HepG2 (cell line): Measurements from ENCODE around the gene ENAH. TPM values are rescaled to one million over a fixed set of nuclear protein-coding genes. Genes with fewer than 3 reads are reported as not detected.

Source experiments
- ATAC-seq: fragments of 200-7000 bp; cut with Tn5 transposase; 3 replicates; pipeline ENCODE4 v1.9.1; 2020; ENCODE audit warnings: mild to moderate bottlenecking, moderate library complexity
- Bru-seq: library from RNA; stranded (reverse); fragments of 400-500 nt; gene quantifications from one replicate; lab custom pipeline; 2021; lab: Mats Ljungman, UMichigan
- BruChase-seq, 2 experiments: library from RNA; stranded (reverse); fragments of 400-500 nt; gene quantifications; one replicate each; lab custom pipeline; 2021; lab: Mats Ljungman, UMichigan
- BruUV-seq: library from RNA; stranded (reverse); fragments of 400-500 nt; replicated peaks from 2 replicates; lab custom pipeline; 2021; lab: Mats Ljungman, UMichigan
- CTCF ChIA-PET: fragments of 300-600 bp; formaldehyde crosslinking; extraction: SDS; loops from one replicate; lab custom pipeline; 2021; ENCODE audit warnings: low total read pairs, inconsistent platforms, low intra/inter-chr PET ratio; lab: Yijun Ruan, JAX
- POLR2A ChIA-PET: fragments of 350-600 bp; sonication (Branson Sonifier 250); formaldehyde crosslinking; loops from one replicate; lab custom pipeline; 2020; ENCODE audit warnings: antibody characterized with exemption, inconsistent platforms; lab: Yijun Ruan, JAX
- DNase-seq: peaks from one replicate; pipeline ENCODE4 v3.0.0-alpha.2; 2015; ENCODE audit warnings: low spot score
- FAIRE-seq: peaks from 3 replicates; lab custom pipeline; 2011; peaks lifted over from hg19 to GRCh38; lab: Jason Lieb, UNC
- H2AFZ ChIP-seq: one replicate; pipeline ENCODE4 v1.6.1; 2011; ENCODE audit warnings: low read length, inconsistent platforms
- H3K27ac ChIP-seq: fragments of 300-600 bp; 3 replicates; pipeline ENCODE4 v1.8.0; 2011; ENCODE audit warnings: mixed run types, mild to moderate bottlenecking, mixed read lengths, low read length, inconsistent platforms; ENCODE audit not compliant: insufficient read depth; ENCODE audit errors: extremely low read length
- H3K27me3 ChIP-seq, 2 experiments: fragments of 200-600 bp in 1 of 2; 2 replicates in 1 of 2; 3 replicates in 1 of 2; pipeline versions ENCODE4 v1.6.0 to v1.8.0; 2011; ENCODE audit warnings: low read length in 2 of 2, mild to moderate bottlenecking in 2 of 2, moderate library complexity in 2 of 2, inconsistent platforms in 1 of 2; ENCODE audit not compliant: insufficient read depth in 2 of 2, control insufficient read depth in 1 of 2
- H3K36me3 ChIP-seq, 2 experiments: fragments of 200-600 bp in 1 of 2; replicated peaks in 1 of 2; 2 replicates in 1 of 2; 3 replicates in 1 of 2; pipeline versions ENCODE4 v1.5.1 to v1.8.0; 2011; ENCODE audit warnings: low read length in 2 of 2, inconsistent platforms in 1 of 2; ENCODE audit not compliant: insufficient read depth in 2 of 2, control insufficient read depth in 1 of 2
- H3K4me1 ChIP-seq: 2 replicates; pipeline ENCODE4 v1.5.1; 2012; ENCODE audit warnings: low read length, inconsistent platforms; ENCODE audit not compliant: insufficient read depth
- H3K4me2 ChIP-seq: 2 replicates; pipeline ENCODE4 v1.6.0; 2011; ENCODE audit warnings: low read depth, low read length, inconsistent platforms
- H3K4me3 ChIP-seq, 3 experiments: fragments of 200-600 bp in 1 of 3; sonication (generic), shearing (Covaris generic) in 1 of 3; replicated peaks in 1 of 3; 2 replicates each; pipeline ENCODE4 v1.5.1; 2011 to 2016; ENCODE audit warnings: low read length in 3 of 3, inconsistent platforms in 2 of 3, low read depth in 2 of 3, mild to moderate bottlenecking in 2 of 3, control low read depth in 1 of 3, mixed read lengths in 1 of 3; ENCODE audit not compliant: insufficient read depth in 1 of 3
- H3K79me2 ChIP-seq: one replicate; pipeline ENCODE4 v1.6.1; 2011; ENCODE audit warnings: low read length, inconsistent platforms; ENCODE audit not compliant: insufficient read depth
- H3K9ac ChIP-seq: 2 replicates; pipeline ENCODE4 v1.6.0; 2011; ENCODE audit warnings: mild to moderate bottlenecking, low read depth, low read length, inconsistent platforms; ENCODE audit not compliant: insufficient read depth
- H3K9me3 ChIP-seq: 2 replicates; pipeline ENCODE4 v1.5.1; 2012; ENCODE audit warnings: mild to moderate bottlenecking, low read length
- H4K20me1 ChIP-seq: 2 replicates; pipeline ENCODE4 v1.6.0; 2011; ENCODE audit warnings: inconsistent platforms, mild to moderate bottlenecking, low read length, moderate library complexity; ENCODE audit not compliant: insufficient read depth
- AGO2 ChIP-seq: fragments of 200-400 bp; formaldehyde crosslinking; optimal IDR thresholded peaks from 2 replicates; pipeline ENCODE3; 2017; ENCODE audit warnings: mild to moderate bottlenecking, low read depth, low read length, moderate library complexity
- BCL6 ChIP-seq: IDR thresholded peaks from 2 replicates; pipeline ENCODE4 v1.6.1; 2016; ENCODE audit warnings: missing genetic modification reagents, missing compliant biosample characterization
- CAMTA2 ChIP-seq: sonication (generic); formaldehyde crosslinking; IDR thresholded peaks from 2 replicates; pipeline ENCODE4 v1.4.0; 2020; ENCODE audit warnings: mild to moderate bottlenecking, missing genetic modification reagents, borderline replicate concordance
- CBFB ChIP-seq: sonication (generic); formaldehyde crosslinking; IDR thresholded peaks from 2 replicates; pipeline ENCODE4 v1.4.0; 2020; ENCODE audit warnings: missing genetic modification reagents
- KDM2A ChIP-seq: sonication (generic); formaldehyde crosslinking; IDR thresholded peaks from 2 replicates; pipeline ENCODE4 v1.4.0; 2020; ENCODE audit warnings: low read depth, missing genetic modification reagents, borderline replicate concordance
- KDM5B ChIP-seq: sonication (generic); formaldehyde crosslinking; IDR thresholded peaks from 2 replicates; pipeline ENCODE4 v1.4.0; 2020; ENCODE audit warnings: missing genetic modification reagents, mild to moderate bottlenecking, borderline replicate concordance
- MAZ ChIP-seq, 2 experiments: sonication (generic) in 1 of 2; formaldehyde crosslinking in 1 of 2; IDR thresholded peaks; 2 replicates each; pipeline versions ENCODE4 v1.5.0 to v1.6.1; 2012 to 2020; ENCODE audit warnings: low read depth in 2 of 2, mild to moderate bottlenecking in 2 of 2, borderline replicate concordance in 1 of 2, improper control_type of control experiment in 1 of 2, low read length in 1 of 2, missing genetic modification reagents in 1 of 2, moderate library complexity in 1 of 2
- MED8 ChIP-seq: sonication (generic); formaldehyde crosslinking; IDR thresholded peaks from 2 replicates; pipeline ENCODE4 v1.8.1; 2023; ENCODE audit warnings: mild to moderate bottlenecking, missing genetic modification reagents; ENCODE audit not compliant: insufficient replicate concordance
- PITX1 ChIP-seq: sonication (generic); formaldehyde crosslinking; IDR thresholded peaks from 2 replicates; pipeline ENCODE4 v1.5.1; 2020; ENCODE audit warnings: mild to moderate bottlenecking, missing genetic modification reagents
- RBFOX2 ChIP-seq: fragments of 200-400 bp; formaldehyde crosslinking; IDR thresholded peaks from 2 replicates; pipeline ENCODE4 v1.6.1; 2017; ENCODE audit warnings: low read depth, mild to moderate bottlenecking, low read length
- SKI ChIP-seq: fragments of 450-650 bp; IDR thresholded peaks from one replicate; pipeline ENCODE4 v1.6.1; 2018; ENCODE audit warnings: mild to moderate bottlenecking; ENCODE audit not compliant: partially characterized antibody
- ZFP36L2 ChIP-seq: sonication (generic); formaldehyde crosslinking; IDR thresholded peaks from 2 replicates; pipeline ENCODE4 v1.4.0; 2020; ENCODE audit warnings: missing genetic modification reagents
- ZNF484 ChIP-seq: sonication (generic); formaldehyde crosslinking; IDR thresholded peaks from 2 replicates; pipeline ENCODE4 v1.5.1; 2020; ENCODE audit warnings: mild to moderate bottlenecking, low read depth, missing genetic modification reagents, borderline replicate concordance
- ZNF800 ChIP-seq: sonication (generic); formaldehyde crosslinking; IDR thresholded peaks from 2 replicates; pipeline ENCODE4 v1.4.0; 2020; ENCODE audit warnings: missing genetic modification reagents
- WGBS: methylation state at CpG from one replicate; pipeline ENCODE4 v1.1.6; 2017; ENCODE audit warnings: low lambda C conversion rate; 5-methylcytosine and 5-hydroxymethylcytosine counted together
- in situ Hi-C: cut with HindIII; loops from 2 replicates; pipeline ENCODE4 v1.10.0; 2017; ENCODE audit warnings: low pct_unique_long_range_greater_than_20kb; ENCODE audit not compliant: extremely low pct_ligation_motif_present
- intact Hi-C: fragments of 100-400 bp; cut with micrococcal nuclease; formaldehyde crosslinking; loops from one replicate; pipeline ENCODE4 v1.10.0; 2022; ENCODE audit not compliant: unreplicated experiment
- long read RNA-seq, 2 experiments: library from RNA in 1 of 2; library from polyadenylated mRNA in 1 of 2; stranded (forward) in 1 of 2; unstranded in 1 of 2; transcript quantifications; one replicate each; pipeline ENCODE4 v2.0.0, GENCODE V29; 2019 to 2022
- polyA minus RNA-seq, 3 experiments: library from RNA; depleted of rRNA, polyadenylated mRNA; stranded (reverse); fragments of >200 nt; gene quantifications; 2 replicates each; pipeline ENCODE4 v1.2.3, GENCODE V29; 2011; ENCODE audit warnings: low replicate concordance in 1 of 3
- polyA plus RNA-seq, 8 experiments: library from polyadenylated mRNA; depleted of rRNA in 3 of 8; stranded (reverse) in 7 of 8; unstranded in 1 of 8; fragments of >200 nt; fragmentation: Illumina TruSeq in 4 of 8; extraction: Trizol in 4 of 8; gene quantifications; 2 replicates each; pipeline versions ENCODE4 v1.2.1 to v1.2.3, GENCODE V29; 2011 to 2016; ENCODE audit warnings: low read depth in 4 of 8, missing spikeins in 1 of 8, mixed read lengths in 1 of 8; ENCODE audit not compliant: insufficient read depth in 1 of 8
- total RNA-seq, 5 experiments: library from RNA; depleted of rRNA; stranded (reverse); fragments of >200 nt; fragmentation: Illumina TruSeq; extraction: Trizol; gene quantifications; 2 replicates each; pipeline ENCODE4 v1.2.3, GENCODE V29; 2016; ENCODE audit warnings: low read depth in 1 of 5
- TF ChIP-seq, protein P1 (sequence below): sonication (generic); formaldehyde crosslinking; IDR thresholded peaks from 2 replicates; pipeline ENCODE4 v1.8.1; 2023; ENCODE audit warnings: mild to moderate bottlenecking, missing genetic modification reagents, borderline replicate concordance

ENAH gene
- total RNA-seq (2016; rRNA removed; fragmentation: Illumina TruSeq; extraction: Trizol) (58.3 and 60.2 TPM in 2 replicates), polyA plus RNA-seq (2011; rRNA removed) (21.9 and 22.1 TPM in 2 replicates), polyA minus RNA-seq (2011; rRNA and poly(A)+ RNA removed; ENCODE audit: low replicate concordance) (28.4 and 36.9 TPM in 2 replicates), Bru-seq, nascent RNA (percentile 91 among the genes with signal in this experiment), BruChase-seq, experiment 1, labeled RNA remaining after a 6-hour chase (percentile 88 among the genes with signal in this experiment), BruChase-seq, experiment 2, labeled RNA remaining after a 2-hour chase (percentile 87 among the genes with signal in this experiment)
- 12.4 and 12.9 TPM in 2 replicates for total RNA-seq (2016; cell fraction: cytosol; rRNA removed; fragmentation: Illumina TruSeq; extraction: Trizol; ENCODE audit: low read depth)
- 52.4 and 56.6 TPM in 2 replicates for total RNA-seq (2016; cell fraction: insoluble cytoplasmic fraction; rRNA removed; fragmentation: Illumina TruSeq; extraction: Trizol)
- total RNA-seq (2016; cell fraction: membrane; rRNA removed; fragmentation: Illumina TruSeq; extraction: Trizol), result 39.4 and 43.3 TPM in 2 replicates
- 34.5 and 40.2 TPM in 2 replicates for total RNA-seq (2016; cell fraction: nucleus; rRNA removed; fragmentation: Illumina TruSeq; extraction: Trizol)
- polyA plus RNA-seq (2011; cell fraction: cytosol; rRNA removed), result 8.7 and 16.5 TPM in 2 replicates
- polyA plus RNA-seq (2011; cell fraction: nucleus; rRNA removed), result 15.6 and 18.2 TPM in 2 replicates
- polyA plus RNA-seq (2012), result 33.3 and 35.6 TPM in 2 replicates
- polyA plus RNA-seq (2016; cell fraction: cytosol; fragmentation: Illumina TruSeq; extraction: Trizol; ENCODE audit: low read depth), result 5.6 and 6.6 TPM in 2 replicates
- polyA plus RNA-seq (2016; cell fraction: insoluble cytoplasmic fraction; fragmentation: Illumina TruSeq; extraction: Trizol; ENCODE audit: low read depth), result 56.7 and 61.8 TPM in 2 replicates
- 22.3 and 23.2 TPM in 2 replicates for polyA plus RNA-seq (2016; cell fraction: membrane; fragmentation: Illumina TruSeq; extraction: Trizol; ENCODE audit: low read depth)
- 42.6 and 45.8 TPM in 2 replicates for polyA plus RNA-seq (2016; cell fraction: nucleus; fragmentation: Illumina TruSeq; extraction: Trizol; ENCODE audit: insufficient read depth, low read depth)
- 31.7 and 36.5 TPM in 2 replicates for polyA minus RNA-seq (2011; cell fraction: cytosol; rRNA and poly(A)+ RNA removed)
- 39.4 and 49.1 TPM in 2 replicates for polyA minus RNA-seq (2011; cell fraction: nucleus; rRNA and poly(A)+ RNA removed)
- long read RNA-seq, experiment 1, partial matches to known transcripts, result 4 of 13 reads
- long read RNA-seq, experiment 1, other reads (novel, unspliced or antisense), result 9 of 13 reads
- long read RNA-seq, experiment 2, partial matches to known transcripts, result 3 of 74 reads
- long read RNA-seq, experiment 2, other reads (novel, unspliced or antisense), result 70 of 74 reads

DNA sequence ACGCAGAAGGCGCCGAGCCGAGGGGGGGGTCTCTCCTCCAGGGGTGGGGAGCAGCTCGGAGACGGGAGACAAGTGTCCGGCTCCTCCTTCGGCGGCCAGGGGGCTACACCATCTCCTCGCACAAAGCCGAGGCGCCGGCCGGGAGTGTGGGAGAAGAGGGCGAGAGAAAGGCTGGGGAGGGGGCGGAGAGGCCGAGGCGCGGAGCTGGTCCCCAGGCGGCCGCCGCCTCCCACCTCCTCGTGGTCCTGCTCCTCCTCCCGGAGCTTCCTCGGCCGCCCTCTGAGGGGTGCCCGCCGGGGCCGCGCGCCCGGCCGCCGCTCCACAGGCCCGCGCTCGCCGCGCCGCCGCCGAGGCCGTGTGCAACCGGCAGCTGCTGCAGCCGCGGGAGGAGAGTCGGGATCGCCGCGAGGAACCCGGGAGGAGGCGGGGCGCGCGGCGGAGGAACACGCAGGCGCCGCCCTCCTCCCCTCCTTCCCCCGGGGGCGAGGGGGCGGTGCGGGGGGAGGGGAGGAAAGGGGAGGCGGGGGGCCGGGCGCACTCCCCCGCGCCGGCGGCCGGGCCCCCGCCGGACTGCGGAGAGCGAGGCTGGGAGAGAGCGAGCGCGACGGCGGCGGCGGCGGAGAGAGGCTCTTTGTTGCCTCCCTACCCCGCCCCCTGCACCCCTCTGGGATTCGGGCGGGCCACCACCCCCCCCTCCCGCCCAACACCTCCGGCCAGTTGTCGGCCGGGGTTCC lies at the start of gene ENAH:
ENAH (minus strand) TSS at position 395 of the 734 bp plus-strand sequence. CDS start 433 bp downstream, outside the sequence.
- 0% methylated on average over 6 of the region's 90 CpGs for WGBS
- Histone ChIP-seq H3K4me3 (peak within 1 kb of the TSS; percentile 86 to 98 (median 94)), H3K9ac (peak within 1 kb of the TSS; percentile 88), H2AFZ (no peak within 1 kb of the TSS), H3K4me1 (peaks cover 57% of the 10 kb centered on the region), H3K9me3 (no peaks in the 10 kb centered on the region), H3K27ac (peak within 1 kb of the TSS; percentile 66), H3K79me2 (peaks cover 42% of the 10 kb centered on the region), H3K4me2 (peak within 1 kb of the TSS; percentile 73), H3K36me3 (no peaks in the 10 kb centered on the region), H4K20me1 (no peaks in the 10 kb centered on the region; the same call in 1 of the 2 replicates), H3K27me3 (no peaks in the 10 kb centered on the region; a peak in 1 of 5 replicates)
- DNase-seq (peak; percentile 49), ATAC-seq (peak; percentile 80), FAIRE-seq (no peak)
- intact Hi-C loops (loop anchor here (1.0 to 5.0 kb wide), 4 partner anchors 39 to 120 kb away; no protein-coding TSS in a partner anchor), in situ Hi-C loops (loop anchor here (5.0 kb wide), 1 partner anchor 114 kb away; no protein-coding TSS in a partner anchor)
- CTCF ChIA-PET, result no interaction called here
- no TSS peak for BruUV-seq
- POLR2A ChIA-PET, result interaction anchor here (0.6 to 2.7 kb wide), 15 partner anchors 10 to 229 kb away, joined by 3 to 27 read pairs (median 5); partner anchors contain the start of genes SRP9 and TMEM63A
- TF ChIP-seq KDM5B (CRISPR knock-in tag) (peak; percentile 31; the same call in 1 of the 2 replicates), AGO2 (peak; percentile 56), ZNF800 (CRISPR knock-in tag) (no peak), ZFP36L2 (CRISPR knock-in tag) (no peak), MED8 (CRISPR knock-in tag) (no peak), RBFOX2 (peak; percentile 13), KDM2A (peak; percentile 17), SKI (peak; percentile 10), ZNF484 (CRISPR knock-in tag) (no peak), CBFB (no peak), BCL6 (CRISPR knock-in tag) (peak; percentile 14; the same call in 1 of the 2 replicates), MAZ (IDR thresholded peaks at IDR 0.05; ENCODE audit: borderline replicate concordance, low read depth, low read length) (peak; percentile 41; the same call in 1 of the 2 replicates), MAZ (CRISPR knock-in tag; IDR thresholded peaks at IDR 0.05; ENCODE audit: low read depth) (no peak), CAMTA2 (CRISPR knock-in tag) (no peak), PITX1 (CRISPR knock-in tag) (no peak)
- TF ChIP-seq, protein P1, sequence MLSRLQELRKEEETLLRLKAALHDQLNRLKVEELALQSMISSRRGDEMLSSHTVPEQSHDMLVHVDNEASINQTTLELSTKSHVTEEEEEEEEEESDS (CRISPR knock-in tag), result no peak
